HepG2 (cell line): ENCODE data around the gene UGT2A3. TPM values are rescaled to one million over a fixed set of nuclear protein-coding genes. Genes with fewer than 3 reads are reported as not detected.

ENCODE experiments used
- ATAC-seq: fragments of 200-7000 bp; cut with Tn5 transposase; 3 replicates; pipeline ENCODE4 v1.9.1; 2020; ENCODE audit warnings: mild to moderate bottlenecking, moderate library complexity
- BruUV-seq: library from RNA; stranded (reverse); fragments of 400-500 nt; replicated peaks from 2 replicates; lab custom pipeline; 2021; lab: Mats Ljungman, UMichigan
- CTCF ChIA-PET: fragments of 300-600 bp; formaldehyde crosslinking; extraction: SDS; loops from one replicate; lab custom pipeline; 2021; ENCODE audit warnings: low total read pairs, inconsistent platforms, low intra/inter-chr PET ratio; lab: Yijun Ruan, JAX
- POLR2A ChIA-PET: fragments of 350-600 bp; sonication (Branson Sonifier 250); formaldehyde crosslinking; loops from one replicate; lab custom pipeline; 2020; ENCODE audit warnings: antibody characterized with exemption, inconsistent platforms; lab: Yijun Ruan, JAX
- DNase-seq: peaks from one replicate; pipeline ENCODE4 v3.0.0-alpha.2; 2015; ENCODE audit warnings: low spot score
- FAIRE-seq: peaks from 3 replicates; lab custom pipeline; 2011; peaks lifted over from hg19 to GRCh38; lab: Jason Lieb, UNC
- H2AFZ ChIP-seq: one replicate; pipeline ENCODE4 v1.6.1; 2011; ENCODE audit warnings: low read length, inconsistent platforms
- H3K27ac ChIP-seq: fragments of 300-600 bp; 3 replicates; pipeline ENCODE4 v1.8.0; 2011; ENCODE audit warnings: mixed run types, mild to moderate bottlenecking, mixed read lengths, low read length, inconsistent platforms; ENCODE audit not compliant: insufficient read depth; ENCODE audit errors: extremely low read length
- H3K27me3 ChIP-seq, 2 experiments: fragments of 200-600 bp in 1 of 2; 2 replicates in 1 of 2; 3 replicates in 1 of 2; pipeline versions ENCODE4 v1.6.0 to v1.8.0; 2011; ENCODE audit warnings: low read length in 2 of 2, mild to moderate bottlenecking in 2 of 2, moderate library complexity in 2 of 2, inconsistent platforms in 1 of 2; ENCODE audit not compliant: insufficient read depth in 2 of 2, control insufficient read depth in 1 of 2
- H3K36me3 ChIP-seq, 2 experiments: fragments of 200-600 bp in 1 of 2; replicated peaks in 1 of 2; 2 replicates in 1 of 2; 3 replicates in 1 of 2; pipeline versions ENCODE4 v1.5.1 to v1.8.0; 2011; ENCODE audit warnings: low read length in 2 of 2, inconsistent platforms in 1 of 2; ENCODE audit not compliant: insufficient read depth in 2 of 2, control insufficient read depth in 1 of 2
- H3K4me1 ChIP-seq: 2 replicates; pipeline ENCODE4 v1.5.1; 2012; ENCODE audit warnings: low read length, inconsistent platforms; ENCODE audit not compliant: insufficient read depth
- H3K4me2 ChIP-seq: 2 replicates; pipeline ENCODE4 v1.6.0; 2011; ENCODE audit warnings: low read depth, low read length, inconsistent platforms
- H3K4me3 ChIP-seq, 3 experiments: fragments of 200-600 bp in 1 of 3; sonication (generic), shearing (Covaris generic) in 1 of 3; replicated peaks in 1 of 3; 2 replicates each; pipeline ENCODE4 v1.5.1; 2011 to 2016; ENCODE audit warnings: low read length in 3 of 3, inconsistent platforms in 2 of 3, low read depth in 2 of 3, mild to moderate bottlenecking in 2 of 3, control low read depth in 1 of 3, mixed read lengths in 1 of 3; ENCODE audit not compliant: insufficient read depth in 1 of 3
- H3K79me2 ChIP-seq: one replicate; pipeline ENCODE4 v1.6.1; 2011; ENCODE audit warnings: low read length, inconsistent platforms; ENCODE audit not compliant: insufficient read depth
- H3K9ac ChIP-seq: 2 replicates; pipeline ENCODE4 v1.6.0; 2011; ENCODE audit warnings: mild to moderate bottlenecking, low read depth, low read length, inconsistent platforms; ENCODE audit not compliant: insufficient read depth
- H3K9me3 ChIP-seq: 2 replicates; pipeline ENCODE4 v1.5.1; 2012; ENCODE audit warnings: mild to moderate bottlenecking, low read length
- H4K20me1 ChIP-seq: 2 replicates; pipeline ENCODE4 v1.6.0; 2011; ENCODE audit warnings: inconsistent platforms, mild to moderate bottlenecking, low read length, moderate library complexity; ENCODE audit not compliant: insufficient read depth
- ATF3 ChIP-seq: sonication (generic); formaldehyde crosslinking; IDR thresholded peaks from 2 replicates; pipeline ENCODE4 v1.4.0; 2020; ENCODE audit warnings: missing genetic modification reagents
- CBX2 ChIP-seq, 2 experiments: fragments of 200-600 bp in 1 of 2; sonication (generic); formaldehyde crosslinking in 1 of 2; IDR thresholded peaks; 2 replicates each; pipeline versions ENCODE4 v1.7.0 to v1.8.1; 2018 to 2022; ENCODE audit warnings: low read depth in 2 of 2, low read length in 1 of 2, mild to moderate bottlenecking in 1 of 2, missing genetic modification reagents in 1 of 2
- CREB1 ChIP-seq, 2 experiments: fragments of 450-650 bp in 1 of 2; IDR thresholded peaks; 2 replicates each; pipeline ENCODE4 v1.6.1; 2016 to 2017; ENCODE audit warnings: control low read depth in 1 of 2, mild to moderate bottlenecking in 1 of 2, missing compliant biosample characterization in 1 of 2, missing genetic modification characterization in 1 of 2
- HIC2 ChIP-seq: sonication (generic); formaldehyde crosslinking; IDR thresholded peaks from 2 replicates; pipeline ENCODE4 v1.9.0; 2022; ENCODE audit warnings: low read depth, missing genetic modification reagents
- MEIS2 ChIP-seq: sonication (generic); formaldehyde crosslinking; IDR thresholded peaks from 2 replicates; pipeline ENCODE4 v1.9.0; 2021; ENCODE audit warnings: mild to moderate bottlenecking, missing genetic modification reagents
- SOX6 ChIP-seq, 2 experiments: fragments of 450-650 bp in 1 of 2; sonication (generic) in 1 of 2; formaldehyde crosslinking in 1 of 2; IDR thresholded peaks; 2 replicates each; pipeline versions ENCODE4 v1.4.0 to v1.6.1; 2017 to 2020; ENCODE audit warnings: antibody characterized with exemption in 1 of 2, mild to moderate bottlenecking in 1 of 2, missing genetic modification reagents in 1 of 2
- TCF7 ChIP-seq: sonication (generic); IDR thresholded peaks from 2 replicates; pipeline ENCODE4 v1.6.1; 2016; ENCODE audit warnings: antibody characterized with exemption, low read depth
- TP53 ChIP-seq: sonication (generic); formaldehyde crosslinking; conservative IDR thresholded peaks from 2 replicates; pipeline ENCODE4 v1.4.0; 2020; ENCODE audit warnings: missing genetic modification reagents
- ZBTB44 ChIP-seq: sonication (generic); formaldehyde crosslinking; IDR thresholded peaks from 2 replicates; pipeline ENCODE4 v1.4.0; 2020; ENCODE audit warnings: missing genetic modification reagents
- ZFAT ChIP-seq: sonication (generic); formaldehyde crosslinking; conservative IDR thresholded peaks from 2 replicates; pipeline ENCODE4 v1.8.1; 2023; ENCODE audit warnings: missing genetic modification reagents, inconsistent platforms
- ZMAT3 ChIP-seq: sonication (generic); formaldehyde crosslinking; conservative IDR thresholded peaks from 2 replicates; pipeline ENCODE4 v1.7.0; 2021; ENCODE audit warnings: missing genetic modification reagents
- ZNF547 ChIP-seq: sonication (generic); formaldehyde crosslinking; IDR thresholded peaks from 2 replicates; pipeline ENCODE4 v1.5.1; 2020; ENCODE audit warnings: mild to moderate bottlenecking, missing genetic modification reagents
- ZSCAN22 ChIP-seq: sonication (generic); formaldehyde crosslinking; IDR thresholded peaks from 2 replicates; pipeline ENCODE4 v1.4.0; 2020; ENCODE audit warnings: mild to moderate bottlenecking, missing genetic modification reagents
- WGBS: methylation state at CpG from one replicate; pipeline ENCODE4 v1.1.6; 2017; ENCODE audit warnings: low lambda C conversion rate; 5-methylcytosine and 5-hydroxymethylcytosine counted together
- in situ Hi-C: cut with HindIII; loops from 2 replicates; pipeline ENCODE4 v1.10.0; 2017; ENCODE audit warnings: low pct_unique_long_range_greater_than_20kb; ENCODE audit not compliant: extremely low pct_ligation_motif_present
- intact Hi-C: fragments of 100-400 bp; cut with micrococcal nuclease; formaldehyde crosslinking; loops from one replicate; pipeline ENCODE4 v1.10.0; 2022; ENCODE audit not compliant: unreplicated experiment
- polyA plus RNA-seq, 8 experiments: library from polyadenylated mRNA; depleted of rRNA in 3 of 8; stranded (reverse) in 7 of 8; unstranded in 1 of 8; fragments of >200 nt; fragmentation: Illumina TruSeq in 4 of 8; extraction: Trizol in 4 of 8; gene quantifications; 2 replicates each; pipeline versions ENCODE4 v1.2.1 to v1.2.3, GENCODE V29; 2011 to 2016; ENCODE audit warnings: low read depth in 4 of 8, missing spikeins in 1 of 8, mixed read lengths in 1 of 8; ENCODE audit not compliant: insufficient read depth in 1 of 8
- total RNA-seq, 5 experiments: library from RNA; depleted of rRNA; stranded (reverse); fragments of >200 nt; fragmentation: Illumina TruSeq; extraction: Trizol; gene quantifications; 2 replicates each; pipeline ENCODE4 v1.2.3, GENCODE V29; 2016; ENCODE audit warnings: low read depth in 1 of 5

UGT2A3 gene
- total and polyA plus RNA-seq, 2 of the 13 experiments (the other 11 are each of a cell fraction or from before 2014, with no cell fraction given) = 61.3 to 97.2 TPM

GRCh38 chr4:68896749-68897148 lies 54.9 kb downstream of the UGT2A3 start:
- Histone ChIP-seq H3K9me3 (no peaks in the 10 kb centered on the region), H3K9ac (no peak overlapping the region), H3K79me2 (no peaks in the 10 kb centered on the region), H4K20me1 (no peaks in the 10 kb centered on the region), H3K36me3 (no peaks in the 10 kb centered on the region), H2AFZ (no peak overlapping the region), H3K4me3 (no peak overlapping the region), H3K27me3 (no peaks in the 10 kb centered on the region), H3K27ac (no peak overlapping the region), H3K4me1 (no peaks in the 10 kb centered on the region; the same call in 1 of the 2 replicates), H3K4me2 (no peak overlapping the region)
- DNase-seq (no peak), ATAC-seq (no peak), FAIRE-seq (no peak)
- ChIA-PET CTCF (no interaction called here), POLR2A (interaction anchor here (1.5 kb wide), 1 partner anchor 25 kb away, joined by 4 read pairs; no protein-coding TSS in a partner anchor)
- intact Hi-C loops (no loop called here), in situ Hi-C loops (no loop called here)
- TF ChIP-seq ZNF547 (CRISPR knock-in tag) (no peak), MEIS2 (CRISPR knock-in tag) (no peak), ZMAT3 (CRISPR knock-in tag) (no peak), HIC2 (CRISPR knock-in tag) (no peak), ATF3 (CRISPR knock-in tag) (no peak), TP53 (no peak), SOX6 (IDR thresholded peaks at IDR 0.05) (no peak), SOX6 (CRISPR knock-in tag; IDR thresholded peaks at IDR 0.05) (no peak), TCF7 (no peak), ZFAT (no peak), ZSCAN22 (no peak), CREB1 (IDR thresholded peaks at IDR 0.05) (no peak), CREB1 (CRISPR knock-in tag; IDR thresholded peaks at IDR 0.05) (no peak), ZBTB44 (CRISPR knock-in tag) (no peak), CBX2 (IDR thresholded peaks at IDR 0.05; ENCODE audit: low read depth, low read length) (no peak), CBX2 (CRISPR knock-in tag; IDR thresholded peaks at IDR 0.05; ENCODE audit: low read depth) (no peak)
- BruUV-seq = no TSS peak
- 56% methylated on average over 1 of the region's 1 CpG for WGBS
